HS-5 (cell line): ENCODE results near the gene BTN3A1.
"Not testable (repeated sequence)": the region's sequence is repeated elsewhere in the genome, so short reads cannot be mapped to it uniquely, and the experiment has no call there.

Source experiments
- DNase-seq: peaks from one replicate; pipeline ENCODE4 v3.0.0-alpha.2; 2012; ENCODE audit warnings: low read depth

The BTN3A1 gene

GRCh38 chr6:26441977-26442376 is 39.9 kb downstream of the BTN3A1 start:
- no peak for DNase-seq

- DNase-seq: no peak
Observed at GRCh38 chr6:26445934-26446667, 44.0 kb downstream of the BTN3A1 start.

GRCh38 chr6:26447257-26447656 is 45.2 kb downstream of the BTN3A1 start:
- no peak for DNase-seq

- DNase-seq: no peak
Observed at GRCh38 chr6:26450240-26450639, 48.2 kb downstream of the BTN3A1 start.

GRCh38 chr6:26452631-26453235 is 50.7 kb downstream of the BTN3A1 start:
- DNase-seq: no peak

- DNase-seq: no peak
Observed at GRCh38 chr6:26454631-26455030, 52.6 kb downstream of the BTN3A1 start.

GRCh38 chr6:26455357-26455970 is 53.4 kb downstream of the BTN3A1 start:
- no peak for DNase-seq

- no peak for DNase-seq
Observed at GRCh38 chr6:26457264-26457805, 55.3 kb downstream of the BTN3A1 start.

GRCh38 chr6:26457806-26458688 is 56.0 kb downstream of the BTN3A1 start, which contains the start of gene BTN2A1:
BTN2A1 (plus strand) TSS chr6:26457955; CDS start chr6:26458637, 682 bp downstream.
- DNase-seq: peak; percentile 81

GRCh38 chr6:26459023-26459810 is 57.1 kb downstream of the BTN3A1 start:
- no peak for DNase-seq

- DNase-seq: not testable (repeated sequence)
Observed at GRCh38 chr6:26461353-26461752, 59.3 kb downstream of the BTN3A1 start.

GRCh38 chr6:26464014-26464413 is 61.9 kb downstream of the BTN3A1 start:
- no peak for DNase-seq

GRCh38 chr6:26464416-26465131 is 62.5 kb downstream of the BTN3A1 start:
- no peak for DNase-seq
